Keratinocyte (primary cell): ENCODE measurements around the gene CDC42SE2. TPM values are rescaled to one million over a fixed set of nuclear protein-coding genes. Genes with fewer than 3 reads are reported as not detected.

Experiments
- DNase-seq: peaks from one replicate; pipeline ENCODE4 v3.0.0-alpha.2; 2011; ENCODE audit warnings: low read depth, missing footprints, low spot score
- FAIRE-seq: peaks from 2 replicates; lab custom pipeline; 2011; peaks lifted over from hg19 to GRCh38; lab: Jason Lieb, UNC
- H2AFZ ChIP-seq: 2 replicates; pipeline ENCODE4 v1.6.0; 2012; ENCODE audit warnings: low read length, control low read depth, inconsistent platforms; ENCODE audit not compliant: control insufficient read depth
- H3K27ac ChIP-seq: 2 replicates; pipeline ENCODE4 v1.5.1; 2011; ENCODE audit warnings: low read length; ENCODE audit not compliant: control insufficient read depth, insufficient read depth
- H3K27me3 ChIP-seq: 3 replicates; pipeline ENCODE4 v1.6.0; 2011; ENCODE audit warnings: low read length; ENCODE audit not compliant: control insufficient read depth, insufficient read depth; ENCODE audit errors: extremely low read depth
- H3K36me3 ChIP-seq, 2 experiments: 2 replicates in 1 of 2; 3 replicates in 1 of 2; pipeline ENCODE4 v1.5.1; 2011; ENCODE audit warnings: low read length in 2 of 2, mild to moderate bottlenecking in 1 of 2; ENCODE audit not compliant: control insufficient read depth in 2 of 2, insufficient read depth in 2 of 2; ENCODE audit errors: extremely low read depth in 1 of 2
- H3K4me1 ChIP-seq: 3 replicates; pipeline ENCODE4 v1.5.1; 2011; ENCODE audit warnings: low read length; ENCODE audit not compliant: control insufficient read depth, insufficient read depth; ENCODE audit errors: extremely low read depth
- H3K4me2 ChIP-seq: 3 replicates; pipeline ENCODE4 v1.6.0; 2011; ENCODE audit warnings: low read depth, low read length; ENCODE audit not compliant: control insufficient read depth, insufficient read depth; ENCODE audit errors: extremely low read depth
- H3K4me3 ChIP-seq, 3 experiments: fragments of 200-600 bp in 1 of 3; sonication (generic) in 1 of 3; 2 replicates in 2 of 3; 3 replicates in 1 of 3; pipeline ENCODE4 v1.5.1; 2011 to 2016; ENCODE audit warnings: low read length in 3 of 3, mild to moderate bottlenecking in 3 of 3, control low read depth in 2 of 3, inconsistent platforms in 1 of 3, low read depth in 1 of 3, mixed read lengths in 1 of 3, mixed run types in 1 of 3, moderate library complexity in 1 of 3; ENCODE audit not compliant: control insufficient read depth in 2 of 3, insufficient read depth in 2 of 3; ENCODE audit errors: extremely low read depth in 1 of 3
- H3K79me2 ChIP-seq: 2 replicates; pipeline ENCODE4 v1.6.0; 2012; ENCODE audit warnings: low read length; ENCODE audit not compliant: control insufficient read depth, insufficient read depth
- H3K9ac ChIP-seq: 3 replicates; pipeline ENCODE4 v1.6.0; 2011; ENCODE audit warnings: low read length; ENCODE audit not compliant: control insufficient read depth, insufficient read depth; ENCODE audit errors: extremely low read depth
- H3K9me1 ChIP-seq: 3 replicates; pipeline ENCODE4 v1.6.0; 2011; ENCODE audit warnings: low read length; ENCODE audit not compliant: control insufficient read depth, insufficient read depth; ENCODE audit errors: extremely low read depth
- H3K9me3 ChIP-seq: 2 replicates; pipeline ENCODE4 v1.5.1; 2012; ENCODE audit warnings: low read depth, low read length; ENCODE audit not compliant: control insufficient read depth
- H4K20me1 ChIP-seq: 3 replicates; pipeline ENCODE4 v1.6.0; 2011; ENCODE audit warnings: low read length; ENCODE audit not compliant: control insufficient read depth, insufficient read depth; ENCODE audit errors: extremely low read depth
- EZH2 ChIP-seq: IDR thresholded peaks from one replicate; pipeline ENCODE4 v1.6.1; 2012; ENCODE audit warnings: inconsistent platforms, mild to moderate bottlenecking, low read length, moderate library complexity
- dilution Hi-C: fragments of 300-500 bp; cut with MboI; formaldehyde crosslinking; loops from one replicate; pipeline ENCODE4 v1.7.0; 2020; ENCODE audit warnings: low sequenced_read_pairs; ENCODE audit not compliant: extremely low pct_ligation_motif_present
- polyA plus RNA-seq, 5 experiments: library from polyadenylated mRNA; depleted of rRNA in 3 of 5; stranded (reverse) in 3 of 5; stranded (forward) in 1 of 5; unstranded in 1 of 5; fragments of >200 nt; gene quantifications; 1 replicate in 1 of 5; 2 replicates in 3 of 5; 3 replicates in 1 of 5; pipeline versions ENCODE4 v1.2.1 to v1.2.3, GENCODE V29; 2011 to 2012; ENCODE audit warnings: missing spikeins in 2 of 5, low read depth in 1 of 5, low replicate concordance in 1 of 5
- TF ChIP-seq, protein P1 (sequence below), 3 experiments: IDR thresholded peaks in 1 of 3; conservative IDR thresholded peaks in 1 of 3; optimal IDR thresholded peaks in 1 of 3; 2 replicates in 2 of 3; 3 replicates in 1 of 3; pipeline versions ENCODE3 to v1.5.1; 2011; ENCODE audit warnings: low read length in 3 of 3, mild to moderate bottlenecking in 3 of 3, moderate library complexity in 2 of 3, control low read depth in 1 of 3, inconsistent platforms in 1 of 3; ENCODE audit not compliant: insufficient read depth in 2 of 3; ENCODE audit errors: extremely low read depth in 1 of 3

Gene CDC42SE2
- polyA plus RNA-seq, 1 donor (not counting 4 experiments of a cell fraction or from before 2014, with no cell fraction given): 32.5 TPM

GRCh38 chr5:131230406-131230805 lies 33.4 kb upstream of the CDC42SE2 start:
- H3K27me3 ChIP-seq: no peaks in the 10 kb centered on the region
- TF ChIP-seq EZH2: no peak
- TF ChIP-seq, protein P1, sequence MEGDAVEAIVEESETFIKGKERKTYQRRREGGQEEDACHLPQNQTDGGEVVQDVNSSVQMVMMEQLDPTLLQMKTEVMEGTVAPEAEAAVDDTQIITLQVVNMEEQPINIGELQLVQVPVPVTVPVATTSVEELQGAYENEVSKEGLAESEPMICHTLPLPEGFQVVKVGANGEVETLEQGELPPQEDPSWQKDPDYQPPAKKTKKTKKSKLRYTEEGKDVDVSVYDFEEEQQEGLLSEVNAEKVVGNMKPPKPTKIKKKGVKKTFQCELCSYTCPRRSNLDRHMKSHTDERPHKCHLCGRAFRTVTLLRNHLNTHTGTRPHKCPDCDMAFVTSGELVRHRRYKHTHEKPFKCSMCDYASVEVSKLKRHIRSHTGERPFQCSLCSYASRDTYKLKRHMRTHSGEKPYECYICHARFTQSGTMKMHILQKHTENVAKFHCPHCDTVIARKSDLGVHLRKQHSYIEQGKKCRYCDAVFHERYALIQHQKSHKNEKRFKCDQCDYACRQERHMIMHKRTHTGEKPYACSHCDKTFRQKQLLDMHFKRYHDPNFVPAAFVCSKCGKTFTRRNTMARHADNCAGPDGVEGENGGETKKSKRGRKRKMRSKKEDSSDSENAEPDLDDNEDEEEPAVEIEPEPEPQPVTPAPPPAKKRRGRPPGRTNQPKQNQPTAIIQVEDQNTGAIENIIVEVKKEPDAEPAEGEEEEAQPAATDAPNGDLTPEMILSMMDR (optimal IDR thresholded peaks at IDR 0.05 in 1 of 3, IDR thresholded peaks at IDR 0.05 in 1 of 3, conservative IDR thresholded peaks at IDR 0.05 in 1 of 3; ENCODE audit: extremely low read depth in 1 of 3, insufficient read depth in 2 of 3, low read length in 3 of 3): no peak
- no peaks in the 10 kb centered on the region for H4K20me1 ChIP-seq
- no peaks in the 10 kb centered on the region for H3K79me2 ChIP-seq
- no peaks in the 10 kb centered on the region for H3K4me1 ChIP-seq
- H3K9me1 ChIP-seq: no peaks in the 10 kb centered on the region
- dilution Hi-C loops: no loop called here
- no peak overlapping the region for H3K9ac ChIP-seq
- no peaks in the 10 kb centered on the region for H3K9me3 ChIP-seq
- FAIRE-seq: no peak
- H2AFZ ChIP-seq: no peak overlapping the region
- no peak for DNase-seq
- H3K27ac ChIP-seq: no peak overlapping the region
- no peaks in the 10 kb centered on the region for H3K36me3 ChIP-seq
- no peak overlapping the region for H3K4me3 ChIP-seq
- H3K4me2 ChIP-seq: no peak overlapping the region

GRCh38 chr5:131239686-131240085 lies 24.2 kb upstream of the CDC42SE2 start:
- no peaks in the 10 kb centered on the region for H3K9me3 ChIP-seq
- H3K4me1 ChIP-seq: peaks cover 7% of the 10 kb centered on the region
- no peaks in the 10 kb centered on the region for H3K9me1 ChIP-seq
- H3K4me2 ChIP-seq: no peak overlapping the region
- no peaks in the 10 kb centered on the region for H4K20me1 ChIP-seq
- H3K9ac ChIP-seq: no peak overlapping the region
- dilution Hi-C loops: no loop called here
- no peak overlapping the region for H3K4me3 ChIP-seq
- no peaks in the 10 kb centered on the region for H3K79me2 ChIP-seq
- no peak for FAIRE-seq
- no peak for DNase-seq
- H3K36me3 ChIP-seq: no peaks in the 10 kb centered on the region
- no peak overlapping the region for H2AFZ ChIP-seq
- TF ChIP-seq EZH2: no peak
- TF ChIP-seq, protein P1 (optimal IDR thresholded peaks at IDR 0.05 in 1 of 3, IDR thresholded peaks at IDR 0.05 in 1 of 3, conservative IDR thresholded peaks at IDR 0.05 in 1 of 3; ENCODE audit: extremely low read depth in 1 of 3, insufficient read depth in 2 of 3, low read length in 3 of 3): no peak
- no peak overlapping the region for H3K27ac ChIP-seq
- no peaks in the 10 kb centered on the region for H3K27me3 ChIP-seq
